ENCODE results near the gene PTBP2.

The PTBP2 gene

DNA sequence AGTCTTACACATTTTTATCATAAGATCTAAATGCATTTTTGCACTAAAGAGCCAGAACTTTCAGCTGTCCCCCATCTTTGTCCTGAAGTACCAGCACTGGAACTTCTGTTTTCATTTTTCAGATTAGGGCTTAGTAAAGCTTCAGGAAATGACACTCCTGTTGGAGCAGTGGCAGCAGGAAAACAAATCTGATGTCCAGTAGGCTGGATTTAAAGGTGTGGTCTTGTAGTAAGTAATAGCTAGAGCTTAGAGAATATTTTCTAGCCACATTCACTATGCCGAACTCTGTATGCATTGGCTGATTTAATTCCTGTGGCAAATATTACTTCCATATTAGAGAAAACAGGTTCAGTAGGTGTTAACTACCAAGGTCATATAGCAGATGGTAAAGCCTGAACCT is 103.6 kb downstream of the PTBP2 start:
- peaks cover 37% of the 10 kb centered on the region; the same call in 1 of the 2 replicates for H3K36me3 ChIP-seq (ENCODE audit: insufficient read depth, low read length)

DNA sequence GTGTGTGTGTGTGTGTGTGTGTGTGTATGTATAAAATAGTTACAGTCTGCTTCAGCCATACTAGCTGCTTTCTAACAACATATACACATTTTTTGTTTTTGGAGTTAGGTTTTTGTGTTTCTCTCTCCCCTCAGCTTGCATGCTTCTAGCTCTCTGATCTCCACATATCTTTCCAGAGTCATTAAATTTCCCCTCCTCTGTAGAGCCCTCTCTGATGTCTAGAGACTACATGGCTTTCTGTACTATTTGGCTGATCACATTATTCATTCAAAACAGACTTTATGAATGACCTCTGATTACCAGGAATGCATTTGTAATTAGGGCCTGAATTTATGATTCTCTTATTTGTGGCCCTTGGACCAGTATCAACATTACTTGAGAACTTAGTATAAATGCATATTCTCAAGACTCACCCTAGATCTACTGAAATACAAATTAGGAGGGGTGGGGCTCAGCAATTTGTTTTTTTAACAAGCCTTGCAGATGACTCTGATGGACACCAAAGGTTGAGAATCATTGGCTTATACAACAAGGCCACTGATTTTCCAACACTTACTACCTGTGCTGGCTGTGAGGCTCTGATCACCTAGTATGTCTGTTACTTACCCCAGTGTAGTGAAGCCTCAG is 104.5 kb downstream of the PTBP2 start:
- Histone ChIP-seq H3K36me3 (ENCODE audit: insufficient read depth, low read length) (peaks cover 29% of the 10 kb centered on the region; the same call in 1 of the 2 replicates), H3K9me3 (ENCODE audit: insufficient read depth, low read length, severe bottlenecking) (no peaks in the 10 kb centered on the region), H3K79me2 (ENCODE audit: insufficient read depth, low read length) (no peaks in the 10 kb centered on the region), H4K20me1 (ENCODE audit: insufficient read depth, low read length) (no peaks in the 10 kb centered on the region), H3K27me3 (ENCODE audit: insufficient read depth, low read length, poor library complexity) (no peaks in the 10 kb centered on the region), H3K4me3 (ENCODE audit: low read depth in 1 of 2, low read length in 2 of 2) (no peak overlapping the region), H3K4me2 (ENCODE audit: insufficient read depth, low read length) (no peak overlapping the region), H3K4me1 (ENCODE audit: insufficient read depth, low read length) (no peaks in the 10 kb centered on the region), H3K27ac (ENCODE audit: low read length) (no peak overlapping the region), H2AFZ (ENCODE audit: low read depth, low read length) (no peak overlapping the region), H3K9ac (ENCODE audit: low read depth, low read length) (no peak overlapping the region)
- TF ChIP-seq EZH2 (IDR thresholded peaks at IDR 0.05; ENCODE audit: borderline replicate concordance, low read depth, low read length, severe bottlenecking) = no peak
- TF ChIP-seq, protein P1, sequence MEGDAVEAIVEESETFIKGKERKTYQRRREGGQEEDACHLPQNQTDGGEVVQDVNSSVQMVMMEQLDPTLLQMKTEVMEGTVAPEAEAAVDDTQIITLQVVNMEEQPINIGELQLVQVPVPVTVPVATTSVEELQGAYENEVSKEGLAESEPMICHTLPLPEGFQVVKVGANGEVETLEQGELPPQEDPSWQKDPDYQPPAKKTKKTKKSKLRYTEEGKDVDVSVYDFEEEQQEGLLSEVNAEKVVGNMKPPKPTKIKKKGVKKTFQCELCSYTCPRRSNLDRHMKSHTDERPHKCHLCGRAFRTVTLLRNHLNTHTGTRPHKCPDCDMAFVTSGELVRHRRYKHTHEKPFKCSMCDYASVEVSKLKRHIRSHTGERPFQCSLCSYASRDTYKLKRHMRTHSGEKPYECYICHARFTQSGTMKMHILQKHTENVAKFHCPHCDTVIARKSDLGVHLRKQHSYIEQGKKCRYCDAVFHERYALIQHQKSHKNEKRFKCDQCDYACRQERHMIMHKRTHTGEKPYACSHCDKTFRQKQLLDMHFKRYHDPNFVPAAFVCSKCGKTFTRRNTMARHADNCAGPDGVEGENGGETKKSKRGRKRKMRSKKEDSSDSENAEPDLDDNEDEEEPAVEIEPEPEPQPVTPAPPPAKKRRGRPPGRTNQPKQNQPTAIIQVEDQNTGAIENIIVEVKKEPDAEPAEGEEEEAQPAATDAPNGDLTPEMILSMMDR (IDR thresholded peaks at IDR 0.05; ENCODE audit: borderline replicate concordance, extremely low read depth, low read length, poor library complexity, severe bottlenecking) = no peak
- ATAC-seq (ENCODE audit: insufficient read depth, low read depth) = peak; percentile 22; the same call in 2 of the 3 replicates
- DNase-seq = no peak

More for the DNA sequence above, 103.6 kb downstream of the PTBP2 start:
- H3K79me2 ChIP-seq (ENCODE audit: insufficient read depth, low read length) = no peaks in the 10 kb centered on the region
- no peaks in the 10 kb centered on the region for H4K20me1 ChIP-seq (ENCODE audit: insufficient read depth, low read length)
- H3K9ac ChIP-seq (ENCODE audit: low read depth, low read length) = no peak overlapping the region
- H3K27me3 ChIP-seq (ENCODE audit: insufficient read depth, low read length, poor library complexity) = no peaks in the 10 kb centered on the region
- H3K4me1 ChIP-seq (ENCODE audit: insufficient read depth, low read length) = no peaks in the 10 kb centered on the region
- H3K4me3 ChIP-seq (ENCODE audit: low read depth in 1 of 2, low read length in 2 of 2) = no peak overlapping the region
- TF ChIP-seq, protein P1 (IDR thresholded peaks at IDR 0.05; ENCODE audit: borderline replicate concordance, extremely low read depth, low read length, poor library complexity, severe bottlenecking) = no peak
- TF ChIP-seq EZH2 (IDR thresholded peaks at IDR 0.05; ENCODE audit: borderline replicate concordance, low read depth, low read length, severe bottlenecking) = no peak
- H3K4me2 ChIP-seq (ENCODE audit: insufficient read depth, low read length) = no peak overlapping the region
- H2AFZ ChIP-seq (ENCODE audit: low read depth, low read length) = no peak overlapping the region
- DNase-seq = no peak
- H3K9me3 ChIP-seq (ENCODE audit: insufficient read depth, low read length, severe bottlenecking) = no peaks in the 10 kb centered on the region
- H3K27ac ChIP-seq (ENCODE audit: low read length) = no peak overlapping the region
- ATAC-seq (ENCODE audit: insufficient read depth, low read depth) = no peak

DNA sequence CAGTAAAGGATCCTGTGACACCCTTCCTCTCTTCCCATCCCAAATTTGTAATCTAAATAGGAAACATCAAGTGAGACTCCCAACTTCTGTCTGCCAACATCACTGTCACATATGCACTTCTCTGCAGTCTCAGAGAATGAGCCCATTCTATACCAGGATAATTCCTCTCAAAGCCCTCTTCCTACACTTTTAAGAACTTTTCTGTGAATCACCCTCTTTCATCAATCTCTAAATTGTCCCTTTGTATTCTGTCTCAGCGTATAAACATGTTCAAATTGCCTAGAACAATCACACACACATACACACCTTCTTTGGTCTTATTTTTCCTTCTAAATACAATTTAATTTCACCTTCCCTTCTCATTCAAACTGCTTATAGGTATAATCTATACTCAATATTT is 111.8 kb downstream of the PTBP2 start:
- Histone ChIP-seq H3K4me2 (ENCODE audit: insufficient read depth, low read length) (no peak overlapping the region), H3K79me2 (ENCODE audit: insufficient read depth, low read length) (no peaks in the 10 kb centered on the region), H3K36me3 (ENCODE audit: insufficient read depth, low read length) (no peaks in the 10 kb centered on the region), H4K20me1 (ENCODE audit: insufficient read depth, low read length) (no peaks in the 10 kb centered on the region), H3K4me1 (ENCODE audit: insufficient read depth, low read length) (no peaks in the 10 kb centered on the region), H3K9ac (ENCODE audit: low read depth, low read length) (no peak overlapping the region), H3K4me3 (ENCODE audit: low read depth in 1 of 2, low read length in 2 of 2) (no peak overlapping the region), H3K9me3 (ENCODE audit: insufficient read depth, low read length, severe bottlenecking) (no peaks in the 10 kb centered on the region), H3K27ac (ENCODE audit: low read length) (no peak overlapping the region), H3K27me3 (ENCODE audit: insufficient read depth, low read length, poor library complexity) (no peaks in the 10 kb centered on the region), H2AFZ (ENCODE audit: low read depth, low read length) (no peak overlapping the region)
- ATAC-seq (ENCODE audit: insufficient read depth, low read depth) (no peak), DNase-seq (no peak)
- TF ChIP-seq, protein P1 (IDR thresholded peaks at IDR 0.05; ENCODE audit: borderline replicate concordance, extremely low read depth, low read length, poor library complexity, severe bottlenecking) = no peak
- TF ChIP-seq EZH2 (IDR thresholded peaks at IDR 0.05; ENCODE audit: borderline replicate concordance, low read depth, low read length, severe bottlenecking) = no peak
